Stimulated activated naive B cell treated with anti-CD40 and anti-IgM and Interleukin-4, amounts not matched to agents 10 μg/mL and 1 μg/mL and 100 μg/mL, for 72 hours (primary cell): ENCODE results near the gene SLC17A4.
A peak's percentile ranks its signal among the peaks of the same experiment; 100 is the strongest.

Experiments
- ATAC-seq, 2 donors: fragments of 150-1000 bp; cut with Tn5 transposase; replicated peaks; 2 replicates each; pipeline ENCODE4 v1.10.0; 2021; ENCODE audit warnings: moderate library complexity in 1 of 2
- DNase-seq: peaks from one replicate; pipeline ENCODE4 v3.0.0; 2021
- H3K27ac Mint-ChIP-seq: one replicate; pipeline ENCODE4 v1.8.0; 2022; ENCODE audit warnings: mild to moderate bottlenecking, mixed read lengths
- H3K27me3 Mint-ChIP-seq, 2 donors: one replicate each; pipeline ENCODE4 v1.8.0; 2022; ENCODE audit warnings: mixed read lengths in 2 of 2
- H3K36me3 Mint-ChIP-seq, 2 donors: one replicate each; pipeline ENCODE4 v1.8.0; 2022; ENCODE audit warnings: mixed read lengths in 2 of 2, mild to moderate bottlenecking in 1 of 2
- H3K4me1 Mint-ChIP-seq, 2 donors: one replicate each; pipeline ENCODE4 v1.8.0; 2022; ENCODE audit warnings: mixed read lengths in 2 of 2, mild to moderate bottlenecking in 1 of 2
- H3K4me3 Mint-ChIP-seq, 2 donors: one replicate each; pipeline ENCODE4 v1.8.0; 2022; ENCODE audit warnings: mild to moderate bottlenecking in 2 of 2, mixed read lengths in 2 of 2, moderate library complexity in 1 of 2
- H3K9me3 Mint-ChIP-seq, 2 donors: one replicate each; pipeline ENCODE4 v1.8.0; 2022; ENCODE audit warnings: mixed read lengths in 2 of 2, mild to moderate bottlenecking in 1 of 2

The SLC17A4 gene

DNA sequence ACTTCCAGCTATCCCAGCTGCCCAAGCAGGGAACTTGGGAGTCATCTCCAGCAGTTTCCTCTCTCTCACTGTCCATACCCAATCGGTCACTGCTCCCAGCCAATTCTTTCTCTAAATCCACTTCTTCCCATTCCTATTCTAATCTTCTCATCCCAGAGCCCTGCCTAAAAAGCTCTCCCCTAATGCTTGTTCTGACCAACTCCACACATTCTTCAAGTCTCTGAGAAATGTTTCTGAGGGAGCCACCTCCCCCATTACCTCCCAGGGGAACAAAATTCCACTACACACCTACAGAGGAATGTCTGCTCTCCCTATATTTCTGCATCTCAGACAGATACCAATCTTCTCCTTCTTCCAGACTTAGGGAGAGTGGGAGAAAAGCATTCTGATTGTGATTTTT, 14.0 kb downstream of the SLC17A4 start:
- H3K27me3 Mint-ChIP-seq = peaks cover 0 to 5% of the 10 kb centered on the region in 2 donors
- H3K4me3 Mint-ChIP-seq = no peak overlapping the region
- H3K9me3 Mint-ChIP-seq = no peaks in the 10 kb centered on the region
- H3K27ac Mint-ChIP-seq = no peak overlapping the region
- no peaks in the 10 kb centered on the region for H3K4me1 Mint-ChIP-seq
- DNase-seq (no peak), ATAC-seq (no peak)
- no peaks in the 10 kb centered on the region for H3K36me3 Mint-ChIP-seq

DNA sequence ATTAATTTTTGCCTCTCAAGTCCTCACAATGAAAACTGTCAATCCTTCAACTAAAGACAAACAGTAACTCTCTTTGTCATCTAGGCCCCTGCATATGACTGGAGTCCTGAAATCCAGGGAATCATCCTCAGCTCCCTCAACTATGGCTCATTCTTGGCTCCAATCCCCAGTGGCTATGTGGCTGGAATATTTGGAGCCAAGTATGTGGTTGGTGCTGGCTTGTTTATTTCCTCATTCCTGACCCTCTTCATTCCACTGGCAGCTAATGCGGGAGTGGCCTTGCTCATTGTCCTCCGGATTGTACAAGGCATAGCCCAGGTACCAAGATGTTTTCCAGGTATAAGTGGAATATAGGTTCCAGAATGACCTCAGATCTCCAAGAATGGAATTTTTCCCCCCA, 15.4 kb downstream of the SLC17A4 start:
- Mint-ChIP-seq H3K27me3 (peaks cover 5 to 6% of the 10 kb centered on the region in 2 donors), H3K36me3 (no peaks in the 10 kb centered on the region), H3K4me3 (no peak overlapping the region), H3K4me1 (no peaks in the 10 kb centered on the region), H3K27ac (no peak overlapping the region), H3K9me3 (no peaks in the 10 kb centered on the region)
- DNase-seq = no peak
- no peak for ATAC-seq

DNA sequence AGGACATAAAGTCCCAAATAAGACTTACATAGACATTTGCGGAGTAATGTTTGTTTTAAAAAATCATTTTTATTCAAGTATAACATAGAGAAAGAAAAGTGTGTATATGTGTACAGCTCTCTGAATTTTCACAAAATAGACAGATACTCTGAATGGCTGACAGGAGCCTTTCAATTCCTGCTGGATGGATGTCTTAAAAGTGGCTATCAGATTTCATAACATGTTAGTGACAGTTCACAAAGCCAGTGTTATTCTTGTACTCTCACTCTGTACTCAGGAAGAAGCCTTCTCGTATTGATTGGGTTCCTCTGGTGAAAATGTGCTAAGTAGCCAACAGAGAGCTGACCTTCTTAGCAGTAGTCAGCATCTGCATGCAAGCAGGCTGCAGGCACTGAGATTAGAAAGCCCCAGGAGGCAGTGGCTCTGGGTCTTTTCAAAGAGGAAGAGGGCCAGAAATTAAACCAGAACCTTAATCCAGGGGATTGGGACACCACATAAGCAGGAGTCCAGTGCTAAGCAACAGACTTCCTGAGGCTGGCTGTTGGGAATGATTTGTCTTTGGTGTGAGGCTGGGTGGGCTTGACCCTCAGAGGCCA, 19.7 kb downstream of the SLC17A4 start:
- peaks cover 11 to 13% of the 10 kb centered on the region in 2 donors for H3K27me3 Mint-ChIP-seq
- no peaks in the 10 kb centered on the region for H3K9me3 Mint-ChIP-seq
- H3K36me3 Mint-ChIP-seq = no peaks in the 10 kb centered on the region
- no peak for ATAC-seq
- no peak overlapping the region for H3K4me3 Mint-ChIP-seq
- no peak for DNase-seq
- no peaks in the 10 kb centered on the region for H3K4me1 Mint-ChIP-seq
- no peak overlapping the region for H3K27ac Mint-ChIP-seq

DNA sequence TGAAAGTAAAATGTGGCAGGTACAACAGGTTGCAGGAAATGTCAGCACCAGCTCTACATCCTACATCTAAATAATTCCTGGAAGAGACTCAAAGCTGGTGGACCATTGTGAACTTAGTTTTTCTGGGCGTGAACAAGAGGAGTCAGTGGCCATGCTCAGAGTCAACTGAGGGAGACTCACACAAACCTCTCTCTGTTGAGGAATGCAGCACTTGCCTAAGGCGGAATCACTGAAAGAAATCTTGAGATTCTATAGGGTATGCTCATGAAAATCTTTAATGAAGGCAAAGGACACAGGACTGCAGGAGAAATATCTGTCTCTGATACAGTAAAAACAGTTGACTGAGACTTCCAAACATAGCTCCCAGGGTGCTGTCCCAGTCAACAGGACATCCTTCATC, 22.5 kb downstream of the SLC17A4 start:
- no peak overlapping the region for H3K27ac Mint-ChIP-seq
- no peaks in the 10 kb centered on the region for H3K9me3 Mint-ChIP-seq
- DNase-seq (no peak), ATAC-seq (no peak)
- no peaks in the 10 kb centered on the region for H3K36me3 Mint-ChIP-seq
- no peak overlapping the region for H3K4me3 Mint-ChIP-seq
- peaks cover 11 to 13% of the 10 kb centered on the region in 2 donors for H3K27me3 Mint-ChIP-seq
- no peaks in the 10 kb centered on the region for H3K4me1 Mint-ChIP-seq

DNA sequence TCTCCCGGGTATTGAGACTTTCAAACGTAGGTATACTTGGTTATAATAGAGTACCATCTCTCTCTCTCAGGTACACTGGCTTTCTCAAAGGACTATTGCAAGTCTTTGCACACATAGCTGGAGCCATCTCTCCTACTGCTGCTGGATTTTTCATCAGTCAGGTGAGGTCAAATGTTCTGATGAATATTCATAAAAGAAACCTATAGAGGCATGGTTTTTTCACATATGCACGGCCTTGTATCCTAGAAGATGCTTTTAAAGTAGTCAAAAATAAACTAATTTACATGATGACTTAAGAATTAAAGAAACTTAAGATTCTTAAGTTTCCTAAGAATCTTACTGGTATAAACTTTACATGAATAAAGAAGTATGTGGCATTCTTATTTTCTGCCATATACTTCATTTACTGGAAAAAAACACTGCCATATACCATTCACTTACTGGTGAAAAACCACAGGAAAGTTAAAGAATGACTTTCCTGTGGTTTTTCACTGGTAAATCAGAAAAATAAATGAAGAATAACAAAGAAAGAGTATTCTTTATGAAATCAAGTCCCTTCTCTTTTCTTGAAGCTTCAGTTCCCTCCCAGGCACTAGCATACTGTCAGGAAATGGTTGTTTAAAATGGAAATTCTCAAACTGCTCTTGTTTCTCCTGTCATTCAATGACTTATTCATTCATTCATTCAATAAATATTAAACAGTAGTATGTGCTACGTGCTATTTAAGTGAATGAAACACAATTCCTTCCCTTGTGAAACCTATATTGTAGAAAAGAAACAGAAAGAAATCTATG, 23.5 kb downstream of the SLC17A4 start:
- Mint-ChIP-seq H3K27me3 (peaks cover 11 to 13% of the 10 kb centered on the region in 2 donors), H3K9me3 (no peaks in the 10 kb centered on the region), H3K4me1 (no peaks in the 10 kb centered on the region), H3K36me3 (no peaks in the 10 kb centered on the region), H3K4me3 (no peak overlapping the region), H3K27ac (no peak overlapping the region)
- DNase-seq (no peak), ATAC-seq (peak in 1 of 2 donors; percentile 50)

DNA sequence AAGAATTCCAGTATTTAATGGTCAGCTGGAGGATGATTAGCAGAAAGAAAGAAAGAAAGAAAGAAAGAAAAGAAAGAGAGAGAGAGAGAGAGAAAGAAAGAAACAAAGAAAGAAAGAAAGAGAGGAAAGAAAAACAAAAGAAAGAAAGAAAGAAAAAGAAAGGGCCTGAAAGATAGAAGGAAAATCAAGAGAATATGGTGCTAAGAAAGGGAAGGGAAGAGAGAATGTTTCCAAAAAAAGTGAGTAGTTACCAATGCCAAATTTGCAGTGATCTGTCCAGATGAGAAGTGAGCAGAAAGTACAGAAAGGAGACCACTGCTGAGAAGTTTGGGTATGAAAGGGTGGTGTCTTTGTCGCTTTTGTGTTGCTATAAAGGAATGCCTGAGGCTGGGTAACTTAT, 26.6 kb downstream of the SLC17A4 start:
- no peak overlapping the region for H3K4me3 Mint-ChIP-seq
- H3K4me1 Mint-ChIP-seq = no peaks in the 10 kb centered on the region
- ATAC-seq = no peak
- no peaks in the 10 kb centered on the region for H3K36me3 Mint-ChIP-seq
- H3K27ac Mint-ChIP-seq = no peak overlapping the region
- DNase-seq = no peak
- H3K9me3 Mint-ChIP-seq = no peaks in the 10 kb centered on the region
- peaks cover 5 to 18% of the 10 kb centered on the region in 2 donors for H3K27me3 Mint-ChIP-seq

DNA sequence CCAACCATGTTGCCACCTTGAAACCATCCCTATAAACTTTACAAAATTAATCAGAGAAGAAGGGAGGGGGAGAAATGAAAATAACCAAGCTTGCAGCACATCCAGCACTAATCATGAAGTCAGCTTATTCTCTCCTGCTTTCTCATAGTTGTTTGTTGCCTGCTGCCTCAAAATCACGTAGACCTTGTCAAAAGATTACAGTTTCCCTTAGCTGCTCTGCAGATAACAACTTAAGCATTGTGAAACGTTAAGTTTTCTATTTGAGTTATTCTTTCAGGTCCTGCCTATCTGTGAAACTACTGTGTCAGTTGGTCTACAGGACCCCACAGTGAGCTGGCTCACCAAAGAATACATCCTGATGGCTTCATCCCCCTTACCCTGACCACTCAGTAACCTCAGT, 32.9 kb downstream of the SLC17A4 start:
- ATAC-seq = no peak
- Mint-ChIP-seq H3K4me3 (no peak overlapping the region), H3K9me3 (no peaks in the 10 kb centered on the region), H3K4me1 (peaks cover 0 to 2% of the 10 kb centered on the region in 2 donors), H3K36me3 (no peaks in the 10 kb centered on the region), H3K27ac (no peak overlapping the region), H3K27me3 (peaks cover 0 to 5% of the 10 kb centered on the region in 2 donors)
- DNase-seq = no peak

DNA sequence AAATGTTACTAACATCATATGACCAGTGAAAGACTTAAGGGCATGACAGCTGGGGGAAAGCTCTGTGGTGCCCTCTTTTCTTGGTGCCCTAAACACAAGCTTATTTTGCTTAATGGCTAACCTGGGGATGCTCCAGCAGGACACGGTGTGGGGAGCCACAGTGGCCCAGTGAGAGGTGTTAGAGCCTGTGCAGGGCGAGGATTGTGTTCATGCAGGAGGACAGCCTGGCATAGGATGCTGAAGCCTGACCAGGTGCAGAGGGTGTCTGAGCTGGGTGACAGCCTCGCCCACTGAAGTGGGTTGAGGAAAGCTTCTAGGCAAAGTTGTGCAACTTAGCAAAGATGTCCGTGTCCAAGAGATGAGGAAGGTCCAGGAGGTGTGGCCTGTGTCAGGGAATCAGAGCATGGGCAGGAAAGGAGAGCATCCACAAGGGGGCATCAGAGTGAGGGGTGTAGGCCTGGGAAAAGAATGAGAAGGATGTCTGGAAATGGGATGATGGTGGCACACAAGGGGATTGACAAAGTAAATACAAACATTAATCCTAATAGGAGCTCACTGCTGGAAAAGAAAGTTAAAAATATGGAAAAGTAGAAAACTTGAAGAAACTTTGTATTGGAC, 33.9 kb downstream of the SLC17A4 start:
- DNase-seq (no peak), ATAC-seq (peak; percentile 55 to 57)
- H3K9me3 Mint-ChIP-seq = no peaks in the 10 kb centered on the region
- H3K36me3 Mint-ChIP-seq = peaks cover 0 to 1% of the 10 kb centered on the region in 2 donors
- H3K4me3 Mint-ChIP-seq = no peak overlapping the region
- H3K27ac Mint-ChIP-seq = no peak overlapping the region
- H3K27me3 Mint-ChIP-seq = peaks cover 0 to 5% of the 10 kb centered on the region in 2 donors
- H3K4me1 Mint-ChIP-seq = peaks cover 0 to 2% of the 10 kb centered on the region in 2 donors

DNA sequence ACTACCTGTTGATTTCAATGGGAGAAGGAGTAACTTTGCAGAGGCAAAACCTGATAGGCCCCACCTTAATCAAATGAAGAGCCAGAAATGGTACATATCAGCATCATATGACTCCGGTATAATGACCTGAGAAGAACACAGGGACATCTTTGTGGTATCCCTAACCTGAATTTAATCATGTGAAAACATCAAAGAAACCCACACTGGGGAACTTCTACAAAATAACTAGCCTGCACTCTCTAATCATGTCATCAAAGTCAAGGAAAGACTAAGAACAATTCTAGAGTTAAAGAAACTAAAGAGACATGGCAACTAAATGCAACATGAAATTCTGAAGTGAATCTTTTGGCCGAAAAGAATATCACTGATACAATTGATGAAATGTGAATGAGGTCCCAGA, 34.9 kb downstream of the SLC17A4 start:
- peaks cover 0 to 2% of the 10 kb centered on the region in 2 donors for H3K27me3 Mint-ChIP-seq
- H3K36me3 Mint-ChIP-seq = peaks cover 0 to 1% of the 10 kb centered on the region in 2 donors
- no peaks in the 10 kb centered on the region for H3K9me3 Mint-ChIP-seq
- H3K4me3 Mint-ChIP-seq = no peak overlapping the region
- no peak for DNase-seq
- no peak overlapping the region for H3K27ac Mint-ChIP-seq
- no peak for ATAC-seq
- peaks cover 0 to 2% of the 10 kb centered on the region in 2 donors for H3K4me1 Mint-ChIP-seq

DNA sequence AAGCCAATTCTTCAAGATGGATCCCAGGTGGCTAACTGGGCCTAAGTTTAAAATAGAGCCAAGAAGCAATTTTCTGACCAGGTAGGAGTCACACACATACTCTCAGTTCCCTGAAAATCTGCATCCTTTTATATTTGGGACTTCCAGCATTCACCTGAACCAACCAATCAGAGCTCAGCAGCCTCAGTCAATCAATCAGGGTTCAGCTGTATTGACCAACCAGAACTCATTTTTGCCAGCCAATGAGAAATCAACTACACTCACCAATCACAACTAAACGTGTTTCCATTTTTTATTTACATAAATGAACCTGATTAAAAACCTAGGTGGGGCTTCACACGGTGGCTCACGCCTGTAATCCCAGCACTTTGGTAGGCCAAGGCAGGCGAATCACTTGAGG, 37.5 kb downstream of the SLC17A4 start:
- Mint-ChIP-seq H3K27me3 (peaks cover 0 to 4% of the 10 kb centered on the region in 2 donors), H3K4me1 (peaks cover 0 to 2% of the 10 kb centered on the region in 2 donors), H3K36me3 (peaks cover 0 to 1% of the 10 kb centered on the region in 2 donors), H3K4me3 (no peak overlapping the region), H3K27ac (no peak overlapping the region), H3K9me3 (no peaks in the 10 kb centered on the region)
- no peak for DNase-seq
- no peak for ATAC-seq

DNA sequence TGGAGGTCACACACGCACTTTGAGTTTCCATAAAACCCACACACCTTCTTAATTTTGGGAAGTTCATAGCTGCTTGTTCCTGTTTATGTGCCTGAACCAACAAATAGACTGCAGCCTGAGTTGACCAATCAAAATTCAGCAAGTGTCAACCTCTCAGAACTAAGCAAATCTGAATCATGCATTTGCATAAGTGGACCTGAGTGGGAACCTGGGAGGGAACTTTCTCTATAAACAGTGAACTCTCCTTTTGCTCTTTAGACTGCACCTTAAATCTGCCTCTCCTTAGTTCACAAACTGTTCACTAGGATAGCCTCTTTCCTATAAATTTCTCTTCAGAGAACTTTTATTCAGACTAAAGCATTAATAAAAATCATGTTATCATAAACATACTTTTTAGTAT, 39.4 kb downstream of the SLC17A4 start:
- H3K4me1 Mint-ChIP-seq = no peaks in the 10 kb centered on the region
- peaks cover 6 to 10% of the 10 kb centered on the region in 2 donors for H3K27me3 Mint-ChIP-seq
- H3K36me3 Mint-ChIP-seq = peaks cover 0 to 1% of the 10 kb centered on the region in 2 donors
- no peaks in the 10 kb centered on the region for H3K9me3 Mint-ChIP-seq
- H3K4me3 Mint-ChIP-seq = no peak overlapping the region
- no peak overlapping the region for H3K27ac Mint-ChIP-seq
- no peak for ATAC-seq
- DNase-seq = no peak

DNA sequence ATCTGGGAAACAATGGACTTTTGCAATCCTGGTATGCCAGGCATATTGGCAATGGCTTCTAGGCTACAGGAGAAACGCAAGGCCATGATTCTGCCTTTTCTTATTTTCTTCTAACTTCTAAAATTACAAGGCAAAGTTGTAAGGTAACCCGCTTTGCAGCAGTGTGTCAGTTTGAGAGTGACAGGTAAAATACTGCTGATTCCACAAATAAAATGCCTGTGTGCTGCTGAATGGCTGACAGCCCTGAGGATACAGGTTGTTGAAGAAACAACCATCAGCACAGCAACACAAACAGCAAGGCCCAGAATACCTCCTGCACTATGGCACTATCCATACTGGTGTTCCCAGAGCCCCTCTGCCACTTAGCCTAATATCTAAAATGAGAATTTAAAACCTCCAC, 40.2 kb downstream of the SLC17A4 start:
- no peak overlapping the region for H3K4me3 Mint-ChIP-seq

DNA sequence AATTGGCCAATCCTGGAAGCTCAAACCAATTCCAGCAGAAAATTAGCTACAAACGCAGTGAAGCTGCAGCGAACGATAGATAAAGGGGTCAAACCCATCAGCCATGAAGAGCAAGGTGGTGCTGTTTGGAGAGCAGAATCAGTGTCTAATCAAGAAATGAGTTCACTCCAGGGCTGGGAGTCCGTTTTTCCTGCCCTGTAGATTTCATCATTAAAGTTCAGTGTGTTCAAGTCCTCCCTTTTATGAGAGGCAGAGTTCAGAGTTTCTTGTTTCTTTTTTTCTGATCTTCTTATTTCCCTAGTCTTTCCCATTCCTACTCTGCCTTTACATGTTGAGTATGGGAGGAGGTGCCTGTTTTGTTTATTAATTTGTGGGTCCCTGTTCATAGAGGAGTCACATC, 46.9 kb downstream of the SLC17A4 start:
- no peaks in the 10 kb centered on the region for H3K4me1 Mint-ChIP-seq
- ATAC-seq = no peak

More for the DNA sequence above, 40.2 kb downstream of the SLC17A4 start:
- Mint-ChIP-seq H3K27ac (no peak overlapping the region), H3K27me3 (peaks cover 6 to 10% of the 10 kb centered on the region in 2 donors), H3K4me1 (no peaks in the 10 kb centered on the region), H3K9me3 (no peaks in the 10 kb centered on the region), H3K36me3 (peaks cover 0 to 1% of the 10 kb centered on the region in 2 donors)
- ATAC-seq (no peak), DNase-seq (no peak)

DNA sequence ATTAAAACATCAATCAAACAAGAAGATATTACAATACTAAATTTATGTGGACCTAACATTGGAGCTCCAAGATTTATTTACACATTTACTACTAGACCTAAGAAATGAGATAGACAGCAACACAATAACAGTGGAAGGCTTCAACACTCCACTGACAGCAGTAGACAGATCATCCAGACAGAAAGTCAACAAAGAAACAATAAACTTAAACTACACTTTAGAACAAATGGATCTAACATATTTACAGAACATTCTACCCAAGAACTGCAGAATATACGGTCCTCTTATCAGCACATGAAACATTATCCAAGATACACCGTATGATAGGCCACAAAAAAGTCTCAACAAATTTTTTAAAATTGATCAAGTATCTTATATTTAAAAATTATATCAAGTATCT, 50.3 kb downstream of the SLC17A4 start:
- H3K27me3 Mint-ChIP-seq = peaks cover 15 to 31% of the 10 kb centered on the region in 2 donors
- no peak overlapping the region for H3K27ac Mint-ChIP-seq
- DNase-seq = no peak
- H3K9me3 Mint-ChIP-seq = peaks cover 0 to 6% of the 10 kb centered on the region in 2 donors
- no peaks in the 10 kb centered on the region for H3K36me3 Mint-ChIP-seq
- no peak overlapping the region for H3K4me3 Mint-ChIP-seq
- no peaks in the 10 kb centered on the region for H3K4me1 Mint-ChIP-seq
- no peak for ATAC-seq

More for the DNA sequence above, 46.9 kb downstream of the SLC17A4 start:
- peaks cover 0 to 3% of the 10 kb centered on the region in 2 donors for H3K9me3 Mint-ChIP-seq
- no peak overlapping the region for H3K4me3 Mint-ChIP-seq
- H3K36me3 Mint-ChIP-seq = no peaks in the 10 kb centered on the region
- peaks cover 21 to 25% of the 10 kb centered on the region in 2 donors for H3K27me3 Mint-ChIP-seq
- DNase-seq = no peak
- H3K27ac Mint-ChIP-seq = no peak overlapping the region

DNA sequence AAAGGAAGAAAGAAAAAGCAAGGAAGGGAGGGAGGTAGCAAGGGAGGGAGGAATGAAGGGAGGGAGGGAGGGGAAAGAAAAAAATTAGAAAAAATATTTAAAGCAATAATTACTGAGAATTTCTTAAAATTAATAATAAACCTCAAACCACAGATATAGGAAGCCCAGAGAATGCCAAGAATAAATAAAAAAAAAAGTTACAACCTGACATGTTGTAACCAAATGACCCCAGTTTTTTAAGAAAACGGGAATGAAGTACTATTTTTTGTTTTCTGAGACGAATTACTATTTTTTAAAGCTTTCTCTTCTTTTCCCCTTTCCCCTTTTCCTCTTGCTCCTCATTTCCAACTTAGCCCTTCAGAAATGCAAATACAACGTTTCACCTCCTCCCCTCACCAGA, 60.7 kb downstream of the SLC17A4 start:
- Mint-ChIP-seq H3K4me1 (no peaks in the 10 kb centered on the region), H3K9me3 (peaks cover 0 to 3% of the 10 kb centered on the region in 2 donors), H3K27me3 (peaks cover 22% of the 10 kb centered on the region in 2 donors), H3K27ac (no peak overlapping the region), H3K36me3 (no peaks in the 10 kb centered on the region), H3K4me3 (no peak overlapping the region)
- ATAC-seq (no peak), DNase-seq (no peak)
